Adrenal gland (tissue), 5 donors: Measurements from ENCODE around the gene COL18A1.

Experiments used
- CTCF ChIP-seq, 6 experiments: fragments of 450-650 bp in 4 of 6; fragments of 200-600 bp in 2 of 6; sonication (generic) in 1 of 6; IDR thresholded peaks; 1 replicate in 5 of 6; 2 replicates in 1 of 6; pipeline versions ENCODE4 v1.5.1 to v1.8.0; 2016 to 2021; ENCODE audit warnings: antibody characterized with exemption in 6 of 6, mild to moderate bottlenecking in 2 of 6, moderate library complexity in 1 of 6
- POLR2A ChIP-seq, 2 donors: fragments of 450-650 bp; IDR thresholded peaks; one replicate each; pipeline ENCODE4 v1.6.1; 2017; ENCODE audit warnings: antibody characterized with exemption in 2 of 2, mild to moderate bottlenecking in 2 of 2, moderate library complexity in 1 of 2
- donor health status: DM: no; HTN: no; CAD: no.

GRCh38 chr21:45491623-45492022 is 86.7 kb downstream of the COL18A1 start:
- TF ChIP-seq CTCF (IDR thresholded peaks at IDR 0.05) (no peak), POLR2A (IDR thresholded peaks at IDR 0.05) (no peak)
